GM06990 (cell line): ENCODE measurements around the gene RETREG1.
"Not testable (repeated sequence)": the region's sequence is repeated elsewhere in the genome, so short reads cannot be mapped to it uniquely, and the experiment has no call there.

Source experiments
- DNase-seq: peaks from one replicate; pipeline ENCODE4 v3.0.0-alpha.2; 2011; ENCODE audit not compliant: insufficient read length; ENCODE audit errors: extremely low read depth
- H3K27me3 ChIP-seq: replicated peaks from 2 replicates; pipeline ENCODE4 v1.6.0; 2011; ENCODE audit warnings: low read length; ENCODE audit not compliant: control insufficient read depth, insufficient read depth
- H3K36me3 ChIP-seq: 2 replicates; pipeline ENCODE4 v1.5.1; 2011; ENCODE audit warnings: low read length; ENCODE audit not compliant: control insufficient read depth, insufficient read depth
- H3K4me3 ChIP-seq: replicated peaks from 2 replicates; pipeline ENCODE4 v1.5.1; 2011; ENCODE audit warnings: low read depth, mild to moderate bottlenecking, control low read depth, low read length
- TF ChIP-seq, protein P1 (sequence below): IDR thresholded peaks from 2 replicates; pipeline ENCODE4 v1.5.1; 2011; ENCODE audit warnings: low read length, control low read depth, mild to moderate bottlenecking, inconsistent platforms; ENCODE audit not compliant: insufficient read depth, poor library complexity, severe bottlenecking

RETREG1 gene

DNA sequence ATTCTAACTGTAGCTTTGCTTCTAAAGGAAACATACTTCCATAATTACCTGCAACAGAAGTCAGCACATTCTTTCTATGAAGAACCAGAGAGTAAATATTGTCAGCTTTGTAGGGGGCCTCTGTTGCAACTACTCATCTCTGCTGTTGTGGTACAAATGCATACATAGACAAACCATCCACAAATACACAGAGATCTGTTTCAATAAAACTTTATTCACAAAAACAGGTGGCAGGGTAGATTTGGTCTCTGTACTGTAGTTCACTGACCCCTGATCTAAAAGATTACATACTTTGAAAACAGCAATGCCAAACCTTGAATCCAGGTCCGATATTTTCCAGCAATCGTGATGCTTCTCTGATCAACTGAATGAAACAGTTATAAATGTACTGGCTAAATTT is 44.9 kb upstream of the RETREG1 start:
- H3K27me3 ChIP-seq = no peaks in the 10 kb centered on the region
- H3K4me3 ChIP-seq = no peak overlapping the region
- TF ChIP-seq, protein P1, sequence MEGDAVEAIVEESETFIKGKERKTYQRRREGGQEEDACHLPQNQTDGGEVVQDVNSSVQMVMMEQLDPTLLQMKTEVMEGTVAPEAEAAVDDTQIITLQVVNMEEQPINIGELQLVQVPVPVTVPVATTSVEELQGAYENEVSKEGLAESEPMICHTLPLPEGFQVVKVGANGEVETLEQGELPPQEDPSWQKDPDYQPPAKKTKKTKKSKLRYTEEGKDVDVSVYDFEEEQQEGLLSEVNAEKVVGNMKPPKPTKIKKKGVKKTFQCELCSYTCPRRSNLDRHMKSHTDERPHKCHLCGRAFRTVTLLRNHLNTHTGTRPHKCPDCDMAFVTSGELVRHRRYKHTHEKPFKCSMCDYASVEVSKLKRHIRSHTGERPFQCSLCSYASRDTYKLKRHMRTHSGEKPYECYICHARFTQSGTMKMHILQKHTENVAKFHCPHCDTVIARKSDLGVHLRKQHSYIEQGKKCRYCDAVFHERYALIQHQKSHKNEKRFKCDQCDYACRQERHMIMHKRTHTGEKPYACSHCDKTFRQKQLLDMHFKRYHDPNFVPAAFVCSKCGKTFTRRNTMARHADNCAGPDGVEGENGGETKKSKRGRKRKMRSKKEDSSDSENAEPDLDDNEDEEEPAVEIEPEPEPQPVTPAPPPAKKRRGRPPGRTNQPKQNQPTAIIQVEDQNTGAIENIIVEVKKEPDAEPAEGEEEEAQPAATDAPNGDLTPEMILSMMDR = no peak
- H3K36me3 ChIP-seq = no peaks in the 10 kb centered on the region
- DNase-seq = no peak

DNA sequence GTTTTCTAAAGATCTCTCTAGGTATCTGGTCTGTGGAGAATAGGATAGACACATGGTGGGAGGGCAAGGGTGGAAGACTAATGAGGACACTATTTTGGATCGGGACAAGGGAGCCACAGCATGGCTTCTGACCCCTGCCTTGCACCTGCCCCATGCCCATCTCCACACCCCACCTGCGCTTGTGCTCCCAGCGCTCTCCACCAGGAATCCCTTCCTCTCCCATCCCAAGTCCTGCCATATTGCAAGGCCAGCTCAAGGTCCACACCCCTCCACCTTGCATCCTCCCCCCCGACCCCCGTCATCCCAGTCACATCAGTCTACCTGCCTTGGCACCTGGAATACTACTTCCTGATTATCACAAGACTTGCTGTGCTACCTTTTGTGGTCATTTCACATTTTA is 44.2 kb upstream of the RETREG1 start:
- H3K27me3 ChIP-seq = no peaks in the 10 kb centered on the region

DNA sequence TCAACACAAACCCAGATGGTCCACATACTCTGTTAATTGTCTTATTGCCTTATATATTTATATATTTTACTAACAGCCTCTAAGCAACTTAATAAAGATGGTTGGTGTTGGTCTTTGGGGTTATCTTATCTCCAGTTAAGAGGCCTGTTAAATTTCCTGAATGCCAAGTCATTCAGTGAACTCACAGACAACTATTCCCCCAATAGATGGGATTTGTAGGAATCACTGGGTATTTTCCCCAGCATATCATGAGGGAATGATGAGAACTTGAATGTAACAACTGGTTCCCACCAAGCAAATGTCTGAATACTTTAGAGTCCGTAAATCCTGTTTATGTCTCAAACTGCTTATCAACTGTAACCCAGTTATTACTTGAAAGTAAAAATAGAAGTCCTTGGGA is 42.7 kb upstream of the RETREG1 start:
- no peak for DNase-seq
- H3K27me3 ChIP-seq = no peaks in the 10 kb centered on the region
- no peaks in the 10 kb centered on the region for H3K36me3 ChIP-seq
- TF ChIP-seq, protein P1 = no peak
- no peak overlapping the region for H3K4me3 ChIP-seq

More for the DNA sequence above, 44.2 kb upstream of the RETREG1 start:
- DNase-seq = no peak
- TF ChIP-seq, protein P1 = no peak
- H3K36me3 ChIP-seq = no peaks in the 10 kb centered on the region
- H3K4me3 ChIP-seq = no peak overlapping the region

DNA sequence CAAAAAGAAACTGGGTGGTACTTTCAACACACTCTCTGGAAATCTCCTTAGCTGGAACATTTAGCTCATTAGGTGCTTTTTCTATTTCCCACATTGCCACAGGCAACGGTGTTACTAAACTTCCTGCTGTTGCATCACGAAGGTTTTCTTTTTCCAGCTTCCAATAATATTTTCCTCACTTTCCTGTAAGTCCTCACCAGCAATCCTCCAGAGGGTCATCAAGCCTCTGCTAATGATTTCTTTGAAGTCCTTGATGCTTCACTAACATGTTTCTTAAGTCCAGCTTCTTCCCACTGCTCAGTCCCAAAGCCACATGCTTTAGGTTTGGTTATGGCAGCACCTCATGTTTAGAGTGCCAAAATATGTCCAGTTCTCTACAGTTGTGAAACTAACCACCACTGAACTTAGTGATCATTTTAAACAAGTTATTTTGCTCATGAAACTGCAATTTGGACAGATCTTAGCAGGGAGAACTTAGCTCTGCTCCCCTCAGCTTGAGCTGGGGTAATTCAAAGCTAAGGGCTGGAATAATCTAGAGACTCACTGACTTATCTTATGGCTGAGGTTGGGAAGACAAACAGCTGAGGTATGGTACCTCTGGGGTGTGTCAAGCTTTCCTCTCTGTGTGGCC is 39.9 kb upstream of the RETREG1 start:
- no peak for DNase-seq
- TF ChIP-seq, protein P1 = no peak
- H3K36me3 ChIP-seq = no peaks in the 10 kb centered on the region
- no peaks in the 10 kb centered on the region for H3K27me3 ChIP-seq
- H3K4me3 ChIP-seq = no peak overlapping the region

DNA sequence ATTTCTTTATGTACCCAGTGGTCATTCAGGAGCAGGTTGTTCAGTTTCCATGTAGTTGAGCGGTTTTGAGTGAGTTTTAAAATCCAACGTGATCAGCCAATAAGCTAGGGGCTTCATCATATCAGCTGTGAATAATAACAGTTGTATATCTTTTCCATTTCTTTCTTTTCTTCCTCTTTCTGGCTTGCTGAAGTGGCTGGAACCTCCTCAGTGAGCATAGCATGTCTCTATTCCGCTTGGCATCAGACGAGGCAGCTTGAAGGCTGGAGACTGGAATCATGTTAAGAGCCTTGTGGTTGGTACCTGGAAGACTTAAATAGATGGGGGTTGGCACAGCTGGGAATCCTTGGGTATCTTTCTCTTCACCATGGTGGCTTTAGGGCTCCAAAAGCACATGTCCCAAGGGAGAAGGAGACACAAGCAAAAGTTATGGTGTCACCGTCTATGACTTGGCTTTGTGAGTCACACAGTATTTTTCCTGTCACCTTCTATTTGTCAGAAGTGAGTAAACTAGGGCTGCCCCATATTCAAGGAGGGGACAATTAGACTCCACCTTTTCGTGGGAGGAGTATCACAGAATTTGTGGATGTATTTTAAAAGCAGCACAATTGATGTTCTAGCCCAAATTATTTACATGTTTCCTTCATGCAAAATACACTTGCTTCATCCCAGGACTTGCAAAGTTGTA is 38.0 kb upstream of the RETREG1 start:
- Histone ChIP-seq H3K27me3 (no peaks in the 10 kb centered on the region), H3K36me3 (no peaks in the 10 kb centered on the region), H3K4me3 (no peak overlapping the region)
- TF ChIP-seq, protein P1 = no peak
- DNase-seq = no peak

DNA sequence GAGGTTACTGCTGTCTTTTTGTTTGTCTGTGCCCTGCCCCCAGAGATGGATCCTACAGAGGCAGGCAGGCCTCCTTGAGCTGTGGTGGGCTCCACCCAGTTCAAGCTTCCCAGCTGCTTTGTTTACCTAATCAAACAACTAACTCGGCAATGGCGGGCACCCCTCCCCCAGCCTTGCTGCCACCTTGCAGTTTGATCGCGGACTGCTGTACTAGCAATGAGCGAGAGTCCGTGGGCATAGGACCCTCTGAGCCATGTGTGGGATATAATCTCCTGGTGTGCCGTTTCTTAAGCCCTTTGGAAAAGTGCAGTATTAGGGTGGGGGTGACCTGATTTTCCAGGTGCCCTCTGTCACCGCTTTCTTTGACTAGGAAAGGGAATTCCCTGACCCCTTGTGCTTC is 31.9 kb upstream of the RETREG1 start:
- not testable (repeated sequence) for H3K36me3 ChIP-seq, H3K4me3 ChIP-seq

More for the DNA sequence above, 31.9 kb upstream of the RETREG1 start:
- H3K27me3 ChIP-seq, DNase-seq: not testable (repeated sequence)
